ENCODE data around the gene USH2A. TPM values are rescaled to one million over a fixed set of nuclear protein-coding genes. Genes with fewer than 3 reads are reported as not detected.

The USH2A gene
- total and polyA plus RNA-seq, 5 donors from 2014 or later = not detected

GRCh38 chr1:215631489-215631888, 791.8 kb downstream of the USH2A start:
- no peaks in the 10 kb centered on the region for H3K27me3 ChIP-seq (ENCODE audit: control insufficient read depth, insufficient read depth, low read length)
- peaks cover 0 to 2% of the 10 kb centered on the region in 2 experiments for H3K9me3 ChIP-seq (ENCODE audit: control insufficient read depth in 2 of 2, low read length in 2 of 2)
- no peak overlapping the region for H3K27ac ChIP-seq (ENCODE audit: insufficient read depth, low read length, poor library complexity, severe bottlenecking)
- H3K4me1 ChIP-seq (ENCODE audit: control insufficient read depth, insufficient read depth, low read length, poor library complexity, severe bottlenecking) = no peaks in the 10 kb centered on the region
- peaks cover 0 to 11% (median 0%) of the 10 kb centered on the region in 7 donors for H3K9me3 Mint-ChIP-seq
- no peaks in the 10 kb centered on the region for H3K36me3 ChIP-seq (ENCODE audit: control insufficient read depth, insufficient read depth, low read length)
- H3K36me3 Mint-ChIP-seq = no peaks in the 10 kb centered on the region
- DNase-seq (no peak), ATAC-seq (ENCODE audit: low read depth in 2 of 2) (no peak)
- no peak overlapping the region for H3K4me3 ChIP-seq (ENCODE audit: low read depth, low read length)
- no peak overlapping the region for H3K27ac Mint-ChIP-seq
- no peak overlapping the region for H3K4me3 Mint-ChIP-seq
- no peaks in the 10 kb centered on the region for H3K4me1 Mint-ChIP-seq
- no peaks in the 10 kb centered on the region for H3K27me3 Mint-ChIP-seq

- Mint-ChIP-seq H3K27ac (no peak overlapping the region), H3K36me3 (no peaks in the 10 kb centered on the region), H3K4me3 (no peak overlapping the region), H3K27me3 (no peaks in the 10 kb centered on the region), H3K4me1 (no peaks in the 10 kb centered on the region), H3K9me3 (peaks cover 0 to 11% (median 0%) of the 10 kb centered on the region in 7 donors)
- no peak overlapping the region for H3K4me3 ChIP-seq (ENCODE audit: low read depth, low read length)
- H3K9me3 ChIP-seq (ENCODE audit: control insufficient read depth in 2 of 2, low read length in 2 of 2) = peaks cover 0 to 2% of the 10 kb centered on the region in 2 experiments
- no peaks in the 10 kb centered on the region for H3K36me3 ChIP-seq (ENCODE audit: control insufficient read depth, insufficient read depth, low read length)
- H3K4me1 ChIP-seq (ENCODE audit: control insufficient read depth, insufficient read depth, low read length, poor library complexity, severe bottlenecking) = no peaks in the 10 kb centered on the region
- no peak for DNase-seq
- no peaks in the 10 kb centered on the region for H3K27me3 ChIP-seq (ENCODE audit: control insufficient read depth, insufficient read depth, low read length)
- no peak overlapping the region for H3K27ac ChIP-seq (ENCODE audit: insufficient read depth, low read length, poor library complexity, severe bottlenecking)
- ATAC-seq (ENCODE audit: low read depth in 2 of 2) = no peak
Observed at GRCh38 chr1:215631040-215631439, 792.2 kb downstream of the USH2A start.

GRCh38 chr1:215625949-215626348, 797.3 kb downstream of the USH2A start:
- no peaks in the 10 kb centered on the region for H3K4me1 ChIP-seq (ENCODE audit: control insufficient read depth, insufficient read depth, low read length, poor library complexity, severe bottlenecking)
- Mint-ChIP-seq H3K27me3 (no peaks in the 10 kb centered on the region), H3K27ac (no peak overlapping the region), H3K4me1 (no peaks in the 10 kb centered on the region), H3K4me3 (no peak overlapping the region), H3K36me3 (no peaks in the 10 kb centered on the region), H3K9me3 (peaks cover 0 to 6% (median 0%) of the 10 kb centered on the region in 7 donors)
- no peak overlapping the region for H3K27ac ChIP-seq (ENCODE audit: insufficient read depth, low read length, poor library complexity, severe bottlenecking)
- no peaks in the 10 kb centered on the region for H3K9me3 ChIP-seq (ENCODE audit: control insufficient read depth in 2 of 2, low read length in 2 of 2)
- H3K36me3 ChIP-seq (ENCODE audit: control insufficient read depth, insufficient read depth, low read length) = no peaks in the 10 kb centered on the region
- H3K4me3 ChIP-seq (ENCODE audit: low read depth, low read length) = no peak overlapping the region
- ATAC-seq (ENCODE audit: low read depth in 2 of 2) (no peak), DNase-seq (no peak)
- H3K27me3 ChIP-seq (ENCODE audit: control insufficient read depth, insufficient read depth, low read length) = no peaks in the 10 kb centered on the region

- Histone ChIP-seq H3K4me1 (ENCODE audit: control insufficient read depth, insufficient read depth, low read length, poor library complexity, severe bottlenecking) (no peaks in the 10 kb centered on the region), H3K9me3 (ENCODE audit: control insufficient read depth in 2 of 2, low read length in 2 of 2) (no peaks in the 10 kb centered on the region), H3K27me3 (ENCODE audit: control insufficient read depth, insufficient read depth, low read length) (no peaks in the 10 kb centered on the region), H3K36me3 (ENCODE audit: control insufficient read depth, insufficient read depth, low read length) (no peaks in the 10 kb centered on the region), H3K27ac (ENCODE audit: insufficient read depth, low read length, poor library complexity, severe bottlenecking) (no peak overlapping the region), H3K4me3 (ENCODE audit: low read depth, low read length) (no peak overlapping the region)
- H3K36me3 Mint-ChIP-seq = no peaks in the 10 kb centered on the region
- ATAC-seq (ENCODE audit: low read depth in 2 of 2) = no peak
- H3K4me1 Mint-ChIP-seq = no peaks in the 10 kb centered on the region
- no peak overlapping the region for H3K4me3 Mint-ChIP-seq
- H3K27me3 Mint-ChIP-seq = no peaks in the 10 kb centered on the region
- no peak for DNase-seq
- H3K9me3 Mint-ChIP-seq = peaks cover 0 to 3% (median 0%) of the 10 kb centered on the region in 7 donors
- H3K27ac Mint-ChIP-seq = no peak overlapping the region
Observed at GRCh38 chr1:215623162-215623561, 800.1 kb downstream of the USH2A start.

- Histone ChIP-seq H3K4me1 (ENCODE audit: control insufficient read depth, insufficient read depth, low read length, poor library complexity, severe bottlenecking) (no peaks in the 10 kb centered on the region), H3K36me3 (ENCODE audit: control insufficient read depth, insufficient read depth, low read length) (no peaks in the 10 kb centered on the region), H3K27ac (ENCODE audit: insufficient read depth, low read length, poor library complexity, severe bottlenecking) (no peak overlapping the region), H3K27me3 (ENCODE audit: control insufficient read depth, insufficient read depth, low read length) (no peaks in the 10 kb centered on the region), H3K4me3 (ENCODE audit: low read depth, low read length) (no peak overlapping the region), H3K9me3 (ENCODE audit: control insufficient read depth in 2 of 2, low read length in 2 of 2) (no peaks in the 10 kb centered on the region)
- H3K27ac Mint-ChIP-seq = no peak overlapping the region
- ATAC-seq (ENCODE audit: low read depth in 2 of 2) = no peak
- H3K27me3 Mint-ChIP-seq = no peaks in the 10 kb centered on the region
- H3K4me3 Mint-ChIP-seq = no peak overlapping the region
- no peak for DNase-seq
- H3K4me1 Mint-ChIP-seq = no peaks in the 10 kb centered on the region
- H3K9me3 Mint-ChIP-seq = peaks cover 0 to 5% (median 0%) of the 10 kb centered on the region in 7 donors
- no peaks in the 10 kb centered on the region for H3K36me3 Mint-ChIP-seq
Observed at GRCh38 chr1:215617979-215618378, 805.3 kb downstream of the USH2A start.

- Mint-ChIP-seq H3K4me3 (no peak overlapping the region), H3K36me3 (no peaks in the 10 kb centered on the region), H3K27ac (no peak overlapping the region), H3K9me3 (peaks cover 0 to 3% (median 0%) of the 10 kb centered on the region in 7 donors), H3K27me3 (no peaks in the 10 kb centered on the region), H3K4me1 (no peaks in the 10 kb centered on the region)
- DNase-seq (no peak), ATAC-seq (ENCODE audit: low read depth in 2 of 2) (no peak)
- H3K27me3 ChIP-seq (ENCODE audit: control insufficient read depth, insufficient read depth, low read length) = no peaks in the 10 kb centered on the region
- no peak overlapping the region for H3K27ac ChIP-seq (ENCODE audit: insufficient read depth, low read length, poor library complexity, severe bottlenecking)
- no peaks in the 10 kb centered on the region for H3K9me3 ChIP-seq (ENCODE audit: control insufficient read depth in 2 of 2, low read length in 2 of 2)
- H3K4me1 ChIP-seq (ENCODE audit: control insufficient read depth, insufficient read depth, low read length, poor library complexity, severe bottlenecking) = no peaks in the 10 kb centered on the region
- H3K36me3 ChIP-seq (ENCODE audit: control insufficient read depth, insufficient read depth, low read length) = no peaks in the 10 kb centered on the region
- no peak overlapping the region for H3K4me3 ChIP-seq (ENCODE audit: low read depth, low read length)
Observed at GRCh38 chr1:215612391-215612790, 810.9 kb downstream of the USH2A start.

GRCh38 chr1:215608646-215609045, 814.6 kb downstream of the USH2A start:
- Mint-ChIP-seq H3K4me1 (no peaks in the 10 kb centered on the region), H3K27me3 (no peaks in the 10 kb centered on the region)
- no peak for DNase-seq

GRCh38 chr1:215607412-215607811, 815.8 kb downstream of the USH2A start:
- no peak for ATAC-seq (ENCODE audit: low read depth in 2 of 2)
- H3K27me3 Mint-ChIP-seq = no peaks in the 10 kb centered on the region

More at GRCh38 chr1:215608646-215609045, 814.6 kb downstream of the USH2A start:
- no peak overlapping the region for H3K27ac ChIP-seq (ENCODE audit: insufficient read depth, low read length, poor library complexity, severe bottlenecking)
- H3K4me3 ChIP-seq (ENCODE audit: low read depth, low read length) = no peak overlapping the region
- Mint-ChIP-seq H3K27ac (no peak overlapping the region), H3K36me3 (no peaks in the 10 kb centered on the region), H3K9me3 (no peaks in the 10 kb centered on the region), H3K4me3 (no peak overlapping the region)
- ATAC-seq (ENCODE audit: low read depth in 2 of 2) = no peak
- no peaks in the 10 kb centered on the region for H3K27me3 ChIP-seq (ENCODE audit: control insufficient read depth, insufficient read depth, low read length)
- no peaks in the 10 kb centered on the region for H3K4me1 ChIP-seq (ENCODE audit: control insufficient read depth, insufficient read depth, low read length, poor library complexity, severe bottlenecking)
- H3K36me3 ChIP-seq (ENCODE audit: control insufficient read depth, insufficient read depth, low read length) = no peaks in the 10 kb centered on the region
- H3K9me3 ChIP-seq (ENCODE audit: control insufficient read depth in 2 of 2, low read length in 2 of 2) = no peaks in the 10 kb centered on the region

More at GRCh38 chr1:215607412-215607811, 815.8 kb downstream of the USH2A start:
- H3K4me1 ChIP-seq (ENCODE audit: control insufficient read depth, insufficient read depth, low read length, poor library complexity, severe bottlenecking) = no peaks in the 10 kb centered on the region
- Mint-ChIP-seq H3K9me3 (no peaks in the 10 kb centered on the region), H3K36me3 (no peaks in the 10 kb centered on the region), H3K4me1 (no peaks in the 10 kb centered on the region), H3K27ac (no peak overlapping the region), H3K4me3 (no peak overlapping the region)
- no peaks in the 10 kb centered on the region for H3K27me3 ChIP-seq (ENCODE audit: control insufficient read depth, insufficient read depth, low read length)
- H3K9me3 ChIP-seq (ENCODE audit: control insufficient read depth in 2 of 2, low read length in 2 of 2) = no peaks in the 10 kb centered on the region
- H3K27ac ChIP-seq (ENCODE audit: insufficient read depth, low read length, poor library complexity, severe bottlenecking) = no peak overlapping the region
- no peak overlapping the region for H3K4me3 ChIP-seq (ENCODE audit: low read depth, low read length)
- H3K36me3 ChIP-seq (ENCODE audit: control insufficient read depth, insufficient read depth, low read length) = no peaks in the 10 kb centered on the region
- DNase-seq = no peak

Measured in CD4-positive, CD25-positive, alpha-beta regulatory T cell (primary cell).